D341Med (cell line): ENCODE measurements around the gene PDE6G.

ENCODE experiments used
- DNase-seq: peaks from one replicate; pipeline ENCODE4 v3.0.0; 2012; ENCODE audit warnings: low spot score

PDE6G gene

DNA sequence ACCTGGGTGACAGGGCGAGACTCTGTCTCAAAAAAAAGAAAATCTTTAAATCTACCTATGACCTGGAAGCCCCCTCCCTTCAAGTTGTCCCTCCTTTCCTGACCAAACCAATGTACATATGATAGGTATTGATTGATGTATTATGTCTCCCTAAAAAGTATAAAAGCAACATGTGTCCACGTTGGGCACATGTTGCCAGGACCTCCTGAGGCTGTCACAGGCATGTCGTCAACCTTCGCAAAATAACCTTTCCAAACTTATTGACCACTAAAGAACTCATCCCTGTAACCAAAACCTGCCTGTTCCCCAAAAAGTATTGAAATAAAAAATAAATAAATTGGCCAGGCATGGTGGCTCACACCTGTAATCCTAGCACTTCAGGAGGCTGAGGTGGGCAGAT is 5.7 kb upstream of the PDE6G start:
- no peak for DNase-seq

DNA sequence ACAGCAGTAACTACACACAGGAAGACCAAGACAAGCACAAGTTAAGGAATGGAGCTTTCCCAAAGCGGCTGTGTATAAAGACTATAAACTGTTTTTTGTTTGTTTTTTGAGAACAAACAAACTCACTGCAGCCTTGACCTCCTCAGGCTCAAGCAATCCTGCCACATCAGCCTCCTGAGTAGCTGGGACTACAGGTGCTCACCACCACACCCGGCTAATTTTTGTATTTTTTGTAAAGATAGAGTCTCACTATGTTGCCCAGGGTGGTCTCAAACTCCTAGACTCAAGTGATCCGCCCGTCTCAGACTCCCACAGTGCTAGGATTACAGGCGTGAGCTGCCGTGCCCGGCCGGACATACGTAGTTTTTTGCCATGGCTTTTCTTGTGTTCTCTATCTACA is 4.1 kb upstream of the PDE6G start:
- DNase-seq = no peak

DNA sequence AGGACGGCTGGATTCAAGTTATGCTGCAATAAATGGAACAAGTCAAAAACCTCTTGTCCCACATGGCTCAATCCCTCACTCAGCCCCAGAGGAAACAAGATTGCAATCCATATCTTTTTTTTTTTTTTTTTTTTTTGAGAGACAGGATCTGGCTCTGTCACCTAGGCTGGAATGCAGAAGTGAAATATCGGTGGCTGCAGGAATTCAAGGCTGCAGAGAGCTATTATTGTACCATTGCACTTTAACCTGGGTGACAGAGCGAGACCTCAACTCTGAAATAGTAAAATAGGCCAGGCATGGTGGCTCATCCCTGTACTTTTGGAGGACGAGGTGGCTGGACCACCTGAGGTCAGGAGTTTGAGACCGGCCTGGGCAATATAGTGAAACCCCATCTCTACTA is 2.7 kb upstream of the PDE6G start:
- DNase-seq = no peak

DNA sequence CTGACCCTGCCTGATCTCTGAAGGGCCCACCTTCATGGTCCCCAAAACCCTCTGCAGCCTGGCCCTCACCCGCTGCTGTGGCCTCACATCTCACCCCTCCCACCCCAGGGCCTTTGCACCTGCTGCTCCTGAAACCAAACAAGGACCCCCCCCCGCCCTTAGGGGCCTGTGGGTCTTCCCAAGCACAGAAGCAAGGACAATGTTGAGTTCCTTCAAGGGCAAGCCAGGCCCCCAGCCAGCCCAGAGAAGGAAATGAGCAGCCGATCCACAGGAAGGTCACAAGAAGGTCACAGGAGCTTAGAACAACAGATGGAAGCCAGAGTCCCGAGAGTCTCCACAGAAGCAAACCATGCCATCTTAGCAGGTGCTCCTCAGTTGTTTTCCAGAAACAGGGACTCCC is 493 bp upstream of the PDE6G start:
- no peak for DNase-seq

DNA sequence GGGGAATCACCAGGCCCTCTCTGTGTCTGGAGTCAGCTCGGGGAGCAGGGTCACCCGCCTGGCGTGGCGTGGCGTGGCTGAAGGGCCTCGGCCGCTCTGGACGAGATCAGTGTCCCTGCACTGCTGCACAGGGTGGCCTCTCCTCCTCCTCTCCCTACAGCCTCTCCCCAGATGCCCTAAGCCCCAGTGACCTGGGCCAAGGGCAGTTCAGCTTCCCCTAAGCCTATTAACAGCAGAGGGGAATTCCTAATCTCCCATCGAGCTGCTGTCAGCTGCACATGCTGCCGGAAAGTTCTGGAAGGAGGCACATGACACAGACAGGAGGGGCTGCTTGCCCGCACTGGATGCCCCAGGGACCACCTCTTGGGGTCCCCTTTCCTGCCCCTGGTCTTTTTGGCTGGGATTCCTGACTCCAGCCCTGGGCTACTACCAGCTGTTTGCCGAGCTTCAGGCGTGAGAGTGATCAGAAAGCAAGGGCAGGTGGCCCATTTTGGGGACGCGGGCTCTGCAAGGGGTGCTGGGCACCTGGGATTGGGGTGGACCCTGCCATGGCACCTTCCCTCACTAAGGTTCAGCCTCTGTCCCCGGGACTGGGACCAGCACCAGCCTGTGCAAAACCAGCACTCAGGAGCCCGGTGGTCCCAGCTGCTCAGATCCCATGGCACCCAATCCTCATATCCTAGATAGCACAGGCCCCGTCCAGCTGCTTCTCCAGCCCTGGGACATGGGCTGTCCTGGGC is 794 bp downstream of the PDE6G start:
- DNase-seq = peak; percentile 63

DNA sequence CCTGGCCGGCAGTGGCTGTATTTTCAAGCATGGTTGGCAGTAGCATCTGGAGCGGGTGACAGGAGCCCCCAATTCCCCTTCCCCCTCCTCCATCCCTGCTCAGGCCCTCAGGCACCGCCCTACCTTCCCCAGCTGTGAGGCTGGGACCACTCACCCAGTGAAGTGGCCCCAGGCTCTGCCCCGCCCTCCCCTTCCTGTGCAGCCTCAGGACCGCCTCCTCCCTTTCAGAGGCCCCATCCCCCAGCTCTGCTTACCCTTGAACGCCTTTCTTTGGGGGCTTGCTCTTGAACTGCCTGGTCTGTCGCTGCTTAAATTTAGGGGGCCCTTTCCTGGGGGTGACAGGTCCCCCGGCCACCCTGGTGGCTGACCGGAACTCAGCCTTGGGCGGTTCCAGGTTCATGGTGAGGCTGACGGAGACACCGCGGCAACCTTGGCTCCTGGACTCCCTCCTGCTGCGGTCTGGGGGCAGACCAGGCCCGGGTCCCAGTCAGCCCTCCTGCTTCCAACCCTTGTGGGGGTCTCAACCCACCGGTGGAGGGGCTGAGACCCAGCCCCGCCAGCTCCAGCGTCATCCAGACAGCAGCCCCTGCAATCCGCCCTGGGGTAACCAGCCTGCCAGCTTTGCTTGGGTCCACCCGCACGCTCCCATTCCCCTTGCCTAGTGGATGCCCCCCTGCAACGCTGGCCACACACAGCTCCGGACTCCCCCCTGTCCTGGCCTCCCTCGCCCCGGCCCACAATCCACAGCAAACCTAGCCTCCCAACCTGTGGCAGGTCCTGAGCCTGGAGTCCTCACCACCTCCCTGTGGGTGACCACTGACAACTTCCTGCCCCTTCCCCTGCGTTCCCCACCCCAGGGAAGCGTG is 3.2 kb downstream of the PDE6G start:
- no peak for DNase-seq

DNA sequence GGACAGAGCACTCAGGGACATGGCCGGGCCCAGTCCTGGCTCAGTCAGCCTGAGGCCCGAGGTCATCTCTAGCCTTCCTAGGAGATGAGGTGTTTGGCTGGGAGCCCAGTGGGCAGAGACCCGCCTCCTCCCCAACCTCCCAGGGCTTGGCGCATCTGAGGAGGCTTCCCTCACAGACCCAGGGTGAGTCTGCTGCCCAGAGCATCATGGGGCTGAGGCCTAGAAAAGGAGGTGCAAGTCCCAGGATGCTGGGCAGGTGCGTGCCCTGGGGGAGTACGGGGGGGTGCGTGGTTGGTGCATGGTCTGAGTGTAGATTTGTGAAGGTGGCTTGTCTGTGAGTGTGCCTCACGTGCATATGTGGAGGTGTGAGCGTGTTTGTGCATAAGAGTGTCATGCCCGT is 4.7 kb downstream of the PDE6G start:
- no peak for DNase-seq

DNA sequence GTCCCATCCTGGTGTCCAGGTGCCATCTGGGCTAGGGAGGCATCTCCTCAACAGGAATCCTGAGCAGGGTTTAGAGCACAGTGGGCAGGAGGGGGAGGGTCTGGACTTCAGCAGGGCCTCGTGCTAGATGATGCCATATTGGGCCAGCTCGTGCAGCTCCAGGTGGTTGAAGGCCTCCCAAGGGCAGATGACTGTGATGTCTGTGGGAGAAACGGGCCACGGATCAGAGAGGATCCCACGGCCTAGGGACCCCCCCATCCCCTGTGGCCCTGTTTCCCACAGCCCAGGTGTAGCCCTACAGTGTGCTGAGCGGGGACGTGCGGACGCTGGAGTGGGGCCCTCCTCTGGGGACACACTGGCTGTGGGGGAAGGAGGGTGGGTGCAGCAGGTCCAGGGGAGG is 5.4 kb downstream of the PDE6G start:
- DNase-seq = no peak

DNA sequence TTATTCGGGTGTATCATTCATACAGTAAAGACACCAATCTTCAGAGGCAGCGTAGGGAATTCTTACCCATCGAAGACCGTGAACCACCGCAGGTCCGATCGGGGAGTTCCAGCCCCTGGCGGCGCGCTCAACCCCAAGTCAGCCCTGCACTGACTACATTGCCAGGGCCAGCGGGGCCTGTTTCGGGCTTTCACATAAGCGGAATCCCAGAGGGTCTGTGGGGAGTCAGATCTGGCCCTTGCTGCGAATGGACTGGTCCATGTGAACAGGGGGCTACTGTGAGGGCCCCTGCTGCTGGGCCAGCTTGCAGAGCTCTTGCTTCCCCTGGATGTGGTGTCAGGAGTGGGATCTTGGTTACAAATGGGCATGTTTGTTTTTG is 7.6 kb downstream of the PDE6G start:
- no peak for DNase-seq

DNA sequence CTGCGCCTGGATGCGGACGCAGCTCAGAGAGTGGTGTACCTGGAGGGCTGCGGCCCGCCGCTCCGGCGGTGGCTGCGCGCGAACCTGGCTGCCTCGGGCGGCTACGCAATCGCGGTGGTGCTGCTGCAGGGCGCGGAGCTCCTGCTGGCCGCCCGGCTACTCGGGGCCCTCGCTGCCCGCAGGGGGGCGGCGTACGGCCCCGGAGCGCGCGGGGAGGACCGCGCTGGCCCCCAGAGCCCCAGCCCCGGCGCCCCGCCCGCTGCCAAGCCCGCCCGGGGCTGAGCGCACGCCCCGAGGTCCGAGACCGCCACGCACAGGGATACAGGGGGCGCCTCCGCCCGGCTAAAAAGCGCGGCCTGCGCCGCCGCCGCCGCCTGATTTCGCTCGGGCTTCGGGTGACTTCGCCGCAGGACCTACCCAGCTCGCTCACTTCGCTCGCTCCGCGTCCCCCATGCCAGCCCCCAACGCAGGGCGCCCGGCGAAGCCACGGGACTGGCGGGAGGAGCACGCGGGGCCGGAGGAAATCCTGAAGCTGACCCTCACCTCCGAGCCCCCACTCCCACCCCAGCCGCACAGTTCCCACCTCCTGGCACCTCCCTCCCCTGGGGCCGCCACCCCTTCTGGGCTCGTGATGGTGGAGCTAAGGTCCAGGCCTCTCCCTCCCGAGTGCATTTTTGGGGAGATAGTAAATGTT is 8.2 kb downstream of the PDE6G start:
- DNase-seq = peak; percentile 52

DNA sequence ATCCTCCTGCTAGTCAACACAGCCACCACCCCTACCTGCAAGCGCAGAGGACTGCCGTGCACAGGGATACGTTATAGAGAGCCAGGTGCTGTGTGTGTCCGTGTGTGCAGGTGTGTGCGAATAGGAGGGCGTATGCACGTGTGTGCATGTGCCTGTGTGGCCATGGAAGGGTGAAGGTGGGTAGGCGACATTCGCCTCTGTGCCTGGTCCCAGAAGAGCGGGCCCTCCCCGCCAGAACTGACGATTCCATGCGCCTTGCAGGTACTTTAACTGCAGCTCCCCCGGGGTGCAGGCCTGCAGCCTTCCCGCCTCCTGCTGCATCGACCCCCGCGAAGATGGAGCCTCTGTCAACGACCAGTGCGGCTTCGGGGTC is 8.7 kb downstream of the PDE6G start:
- no peak for DNase-seq

DNA sequence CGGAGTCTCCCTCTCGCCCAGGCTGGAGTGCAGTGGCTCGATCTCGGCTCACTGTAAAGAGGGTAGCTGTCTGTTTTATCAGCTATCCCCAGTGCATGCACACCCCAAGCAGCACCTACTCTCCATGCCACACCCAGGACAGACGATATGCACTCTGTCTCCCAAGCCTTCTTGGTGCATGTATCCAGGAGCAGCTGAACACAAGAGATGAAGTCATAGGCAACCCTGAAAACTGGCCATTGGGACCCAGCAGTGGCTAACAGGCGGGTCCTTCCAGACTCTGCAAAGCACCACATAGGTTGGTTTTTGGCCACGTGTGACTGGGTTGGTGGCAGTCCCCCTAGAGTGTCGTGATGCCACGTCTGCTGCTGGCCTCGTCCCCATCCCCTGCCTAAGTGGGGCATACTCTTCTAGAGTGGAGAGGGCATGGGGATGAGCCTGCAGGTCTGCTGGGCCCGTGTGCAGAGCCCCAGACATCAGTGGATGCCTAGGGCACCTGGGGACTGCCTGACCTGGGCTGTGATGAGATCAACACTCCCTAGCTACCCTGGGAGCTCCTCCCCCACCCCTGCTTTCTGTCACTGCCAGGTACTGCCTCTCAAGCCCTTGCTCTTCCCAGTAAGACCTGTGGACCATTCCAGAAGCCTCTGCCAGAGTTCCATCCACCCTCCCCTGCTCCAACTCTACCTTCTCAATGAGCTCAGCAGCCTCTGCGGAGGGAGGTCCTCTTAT is 9.3 kb downstream of the PDE6G start:
- no peak for DNase-seq

DNA sequence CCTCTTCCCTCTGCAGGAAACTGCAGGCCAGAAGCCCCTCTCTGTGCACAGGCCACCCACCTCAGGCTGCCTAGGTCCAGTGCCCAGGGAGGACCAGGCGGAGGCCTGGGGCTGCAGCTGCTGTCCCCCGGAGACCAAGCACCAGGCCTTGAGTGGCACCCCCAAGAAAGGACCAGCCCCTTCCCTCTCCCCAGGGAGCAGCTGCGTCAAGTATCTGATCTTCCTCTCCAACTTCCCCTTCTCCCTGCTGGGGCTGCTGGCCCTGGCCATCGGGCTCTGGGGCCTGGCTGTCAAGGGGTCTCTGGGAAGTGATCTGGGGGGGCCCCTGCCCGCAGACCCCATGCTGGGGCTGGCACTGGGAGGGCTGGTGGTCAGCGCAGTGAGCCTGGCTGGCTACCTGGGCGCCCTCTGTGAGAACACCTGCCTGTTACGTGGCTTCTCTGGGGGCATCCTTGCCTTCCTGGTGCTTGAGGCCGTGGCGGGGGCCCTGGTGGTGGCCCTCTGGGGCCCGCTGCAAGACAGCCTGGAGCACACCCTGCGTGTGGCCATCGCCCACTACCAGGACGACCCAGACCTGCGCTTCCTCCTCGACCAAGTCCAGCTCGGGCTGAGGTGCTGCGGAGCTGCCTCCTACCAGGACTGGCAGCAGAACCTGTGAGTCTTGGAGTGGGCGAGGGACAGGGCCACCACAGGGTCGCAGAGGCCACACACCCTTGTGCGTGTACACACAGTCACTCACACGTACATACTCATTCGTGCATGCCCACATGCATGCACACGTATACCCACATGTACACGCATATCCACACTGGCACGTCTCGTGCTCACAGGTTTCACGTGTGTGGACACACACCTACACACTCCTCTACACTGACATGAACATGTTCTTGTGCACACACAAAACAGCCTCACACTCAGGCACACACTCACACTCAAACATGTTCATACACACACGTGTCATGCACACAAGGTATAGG is 11.1 kb downstream of the PDE6G start:
- DNase-seq = peak; percentile 39

DNA sequence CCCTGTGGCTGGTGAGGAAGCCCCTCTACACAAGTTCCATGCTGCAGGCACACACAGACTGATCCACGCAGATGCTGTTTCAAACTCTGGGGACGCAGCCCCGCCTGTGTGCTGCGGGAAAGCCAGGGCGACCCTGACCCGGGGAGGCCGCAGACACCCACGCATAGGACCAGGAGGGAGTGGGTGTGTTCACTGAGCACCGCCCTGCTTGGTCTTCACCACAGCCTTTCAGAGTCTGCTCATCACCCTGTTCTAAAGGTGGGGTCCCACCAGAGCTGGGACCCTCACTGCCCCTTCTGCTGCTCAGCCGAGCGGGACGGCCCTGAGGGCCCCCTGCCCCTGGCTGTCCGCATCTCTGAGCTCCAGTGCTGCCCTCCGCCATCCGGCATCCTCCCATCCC is 11.8 kb downstream of the PDE6G start:
- DNase-seq = peak; percentile 44

DNA sequence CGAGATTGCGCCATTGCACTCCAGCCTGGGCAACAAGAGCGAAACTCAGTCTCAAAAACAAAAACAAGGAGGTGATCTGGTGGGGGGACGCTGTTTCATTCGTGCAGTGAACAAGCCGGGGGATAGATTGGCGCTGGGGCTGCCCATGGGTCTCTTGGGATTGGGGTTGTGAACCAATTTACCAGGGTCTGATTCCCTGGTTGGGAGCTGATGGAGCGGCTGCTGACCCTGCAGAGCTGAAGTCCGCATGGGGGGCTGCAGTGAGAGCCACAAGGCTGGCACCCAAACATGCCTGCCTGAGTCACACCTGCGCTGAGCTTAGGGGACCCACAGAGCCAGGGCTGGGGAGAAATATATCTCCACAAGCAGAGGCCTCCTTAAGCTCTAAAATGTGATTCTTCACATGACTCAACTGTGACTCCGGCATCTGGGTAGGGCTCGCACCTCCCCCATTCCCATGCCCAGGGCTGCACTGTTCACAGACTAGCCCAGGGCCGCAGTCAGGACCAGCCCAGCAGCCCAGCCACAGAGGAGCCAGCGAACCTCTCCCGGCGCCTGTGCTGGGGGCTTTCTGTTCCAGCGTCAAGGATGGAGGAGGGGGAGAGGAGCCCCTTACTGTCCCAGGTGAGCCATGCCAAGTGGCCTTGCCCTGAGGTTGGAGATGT is 14.4 kb downstream of the PDE6G start:
- peak; percentile 42 for DNase-seq

DNA sequence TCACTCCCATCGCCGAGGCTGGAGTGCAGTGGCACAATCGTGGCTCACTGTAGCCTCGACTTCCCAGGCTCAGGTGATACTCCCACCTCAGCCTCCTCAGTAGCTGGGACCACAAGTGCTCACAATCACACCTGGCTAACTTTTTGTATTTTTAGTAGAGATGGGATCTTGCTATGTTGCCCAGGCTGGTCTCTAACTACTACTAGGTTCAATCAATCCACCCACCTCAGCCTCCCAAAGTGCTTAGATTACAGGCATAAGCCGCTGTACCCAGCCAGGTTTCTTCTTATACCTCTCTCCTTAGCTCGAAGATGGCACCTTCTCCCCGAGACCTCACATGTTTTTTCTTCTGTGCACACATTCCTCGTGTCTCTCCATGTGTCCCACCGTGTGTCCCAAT is 16.3 kb downstream of the PDE6G start:
- DNase-seq = no peak

DNA sequence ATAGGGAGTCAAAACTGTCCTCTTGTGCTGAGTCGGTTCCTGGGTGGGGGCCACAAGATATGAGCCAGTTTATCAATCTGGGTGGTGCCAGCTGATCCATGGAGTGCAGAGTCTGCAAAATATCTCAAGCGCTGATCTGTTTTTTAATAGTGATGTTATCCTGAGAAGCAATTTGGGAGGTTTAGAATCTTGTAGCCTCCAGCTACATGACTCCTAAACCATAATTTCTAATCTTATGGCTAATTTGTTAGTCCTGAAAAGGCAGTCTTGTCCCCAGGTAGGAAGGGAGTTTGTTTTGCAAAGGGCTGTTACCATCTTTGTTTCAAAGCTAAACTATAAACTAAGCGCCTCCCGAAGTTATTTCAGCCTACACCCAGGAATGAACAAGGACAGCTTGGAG is 17.7 kb downstream of the PDE6G start:
- DNase-seq = no peak

DNA sequence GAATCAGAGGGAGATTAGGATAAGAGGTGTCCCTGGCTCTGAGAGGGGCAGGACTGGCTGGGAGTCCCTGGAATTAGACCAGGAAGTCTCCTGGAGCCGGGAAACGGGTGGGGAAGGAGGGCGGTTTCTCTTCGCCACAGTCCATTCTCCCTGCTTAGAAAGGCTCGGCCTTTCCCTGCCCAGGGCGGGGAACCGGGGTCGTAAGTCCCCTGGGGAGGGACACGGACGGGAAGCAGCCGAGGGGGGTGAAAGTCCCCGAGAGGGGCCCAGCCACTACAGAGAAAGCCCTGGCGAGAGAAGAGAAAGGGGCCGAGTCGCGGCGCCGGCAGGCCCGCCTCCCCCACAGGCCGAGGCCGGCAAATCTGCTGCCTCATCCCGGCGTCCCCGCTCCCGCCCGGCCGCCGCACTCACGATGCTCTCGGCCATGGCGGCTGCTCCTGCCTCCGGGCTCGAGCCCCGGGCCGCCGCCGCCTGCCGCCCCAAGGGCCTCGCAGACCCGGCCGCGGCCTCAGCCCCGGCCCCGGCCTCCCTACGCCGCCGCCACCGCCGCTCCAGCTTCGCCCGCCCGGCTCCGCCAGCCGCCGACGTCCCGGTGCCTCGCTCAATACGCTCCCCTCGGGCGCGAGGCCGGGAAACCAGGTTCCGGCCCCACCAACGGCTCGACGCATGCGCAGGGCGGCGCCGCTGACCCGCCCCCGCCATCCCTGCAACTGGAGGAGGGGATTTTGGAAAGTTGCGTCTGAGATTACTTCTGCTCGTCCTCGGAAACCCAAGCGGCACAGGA is 19.6 kb downstream of the PDE6G start, which contains the start of the genes NPLOC4 and TSPAN10:
Gene NPLOC4 (minus strand): TSS at position 608 of the 784 bp plus-strand sequence. CDS start 182 bp downstream, at position 426.
Gene TSPAN10 (plus strand): TSS at position 692 of the 784 bp plus-strand sequence. CDS start 5,217 bp downstream, outside the sequence.
- peak; percentile 100 for DNase-seq

DNA sequence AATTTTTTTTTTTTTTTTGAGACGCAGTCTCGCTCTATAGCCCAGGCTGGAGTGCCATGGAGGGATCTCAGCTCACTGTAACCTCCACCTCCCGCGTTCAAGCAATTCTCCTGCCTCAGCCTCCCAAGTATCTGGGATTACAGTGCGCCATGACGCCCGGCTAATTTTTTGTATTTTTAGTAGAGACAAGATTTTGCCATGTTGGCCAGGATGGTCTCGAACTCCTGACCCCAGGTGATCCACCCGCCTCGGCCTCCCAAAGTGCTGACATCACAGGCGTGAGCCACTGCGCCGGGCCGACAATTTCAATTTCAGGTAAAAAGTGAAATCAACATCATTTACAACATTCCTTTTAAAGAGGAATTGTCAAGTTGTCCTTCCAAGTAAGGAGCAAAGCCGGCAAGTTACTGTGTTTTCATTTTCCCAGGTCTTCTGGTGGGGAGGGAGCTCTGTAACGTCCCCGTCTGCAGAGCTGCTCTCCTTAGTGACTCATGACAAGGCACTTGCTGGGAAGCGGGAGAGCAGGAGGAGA is 20.3 kb downstream of the PDE6G start:
- DNase-seq = no peak
